ENCODE measurements around the gene ZNF581.

DNA sequence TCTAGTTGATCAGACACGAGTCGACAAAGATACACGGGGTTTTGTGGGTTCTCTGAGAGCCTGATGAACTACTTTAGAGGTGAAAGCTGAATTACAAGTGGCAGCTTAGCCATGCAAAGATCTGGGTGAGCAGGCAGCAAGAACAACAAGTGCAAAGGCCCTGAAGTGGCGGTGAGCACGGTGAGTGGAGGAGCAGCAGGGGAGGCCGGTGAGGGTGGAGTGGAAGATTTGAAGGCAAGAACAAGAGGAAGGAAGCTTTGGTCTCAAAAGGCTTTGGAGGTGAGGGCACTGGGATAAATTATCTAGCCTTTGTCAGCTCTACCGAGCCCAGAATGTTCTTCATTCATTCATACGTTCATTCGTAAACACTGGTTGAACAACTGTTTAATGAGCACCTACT is 36.6 kb upstream of the ZNF581 start:
- TF ChIP-seq ZNF530 (tag by site-specific recombination; IDR thresholded peaks at IDR 0.05; ENCODE audit: low read depth) (no peak), ZNF114 (tag by site-specific recombination; IDR thresholded peaks at IDR 0.05) (no peak), ZNF558 (tag by site-specific recombination; IDR thresholded peaks at IDR 0.05) (no peak), ZSCAN30 (tag by site-specific recombination; IDR thresholded peaks at IDR 0.05) (no peak), ZNF521 (tag by site-specific recombination; IDR thresholded peaks at IDR 0.05) (no peak), HOXC10 (CRISPR knock-in tag; IDR thresholded peaks at IDR 0.05) (no peak)
- TF ChIP-seq, protein P1, sequence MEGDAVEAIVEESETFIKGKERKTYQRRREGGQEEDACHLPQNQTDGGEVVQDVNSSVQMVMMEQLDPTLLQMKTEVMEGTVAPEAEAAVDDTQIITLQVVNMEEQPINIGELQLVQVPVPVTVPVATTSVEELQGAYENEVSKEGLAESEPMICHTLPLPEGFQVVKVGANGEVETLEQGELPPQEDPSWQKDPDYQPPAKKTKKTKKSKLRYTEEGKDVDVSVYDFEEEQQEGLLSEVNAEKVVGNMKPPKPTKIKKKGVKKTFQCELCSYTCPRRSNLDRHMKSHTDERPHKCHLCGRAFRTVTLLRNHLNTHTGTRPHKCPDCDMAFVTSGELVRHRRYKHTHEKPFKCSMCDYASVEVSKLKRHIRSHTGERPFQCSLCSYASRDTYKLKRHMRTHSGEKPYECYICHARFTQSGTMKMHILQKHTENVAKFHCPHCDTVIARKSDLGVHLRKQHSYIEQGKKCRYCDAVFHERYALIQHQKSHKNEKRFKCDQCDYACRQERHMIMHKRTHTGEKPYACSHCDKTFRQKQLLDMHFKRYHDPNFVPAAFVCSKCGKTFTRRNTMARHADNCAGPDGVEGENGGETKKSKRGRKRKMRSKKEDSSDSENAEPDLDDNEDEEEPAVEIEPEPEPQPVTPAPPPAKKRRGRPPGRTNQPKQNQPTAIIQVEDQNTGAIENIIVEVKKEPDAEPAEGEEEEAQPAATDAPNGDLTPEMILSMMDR (tag by site-specific recombination; IDR thresholded peaks at IDR 0.05): no peak
- TF ChIP-seq, protein P2, sequence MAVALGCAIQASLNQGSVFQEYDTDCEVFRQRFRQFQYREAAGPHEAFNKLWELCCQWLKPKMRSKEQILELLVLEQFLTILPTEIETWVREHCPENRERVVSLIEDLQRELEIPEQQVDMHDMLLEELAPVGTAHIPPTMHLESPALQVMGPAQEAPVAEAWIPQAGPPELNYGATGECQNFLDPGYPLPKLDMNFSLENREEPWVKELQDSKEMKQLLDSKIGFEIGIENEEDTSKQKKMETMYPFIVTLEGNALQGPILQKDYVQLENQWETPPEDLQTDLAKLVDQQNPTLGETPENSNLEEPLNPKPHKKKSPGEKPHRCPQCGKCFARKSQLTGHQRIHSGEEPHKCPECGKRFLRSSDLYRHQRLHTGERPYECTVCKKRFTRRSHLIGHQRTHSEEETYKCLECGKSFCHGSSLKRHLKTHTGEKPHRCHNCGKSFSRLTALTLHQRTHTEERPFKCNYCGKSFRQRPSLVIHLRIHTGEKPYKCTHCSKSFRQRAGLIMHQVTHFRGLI (tag by site-specific recombination; IDR thresholded peaks at IDR 0.05): no peak
- TF ChIP-seq, protein P3, sequence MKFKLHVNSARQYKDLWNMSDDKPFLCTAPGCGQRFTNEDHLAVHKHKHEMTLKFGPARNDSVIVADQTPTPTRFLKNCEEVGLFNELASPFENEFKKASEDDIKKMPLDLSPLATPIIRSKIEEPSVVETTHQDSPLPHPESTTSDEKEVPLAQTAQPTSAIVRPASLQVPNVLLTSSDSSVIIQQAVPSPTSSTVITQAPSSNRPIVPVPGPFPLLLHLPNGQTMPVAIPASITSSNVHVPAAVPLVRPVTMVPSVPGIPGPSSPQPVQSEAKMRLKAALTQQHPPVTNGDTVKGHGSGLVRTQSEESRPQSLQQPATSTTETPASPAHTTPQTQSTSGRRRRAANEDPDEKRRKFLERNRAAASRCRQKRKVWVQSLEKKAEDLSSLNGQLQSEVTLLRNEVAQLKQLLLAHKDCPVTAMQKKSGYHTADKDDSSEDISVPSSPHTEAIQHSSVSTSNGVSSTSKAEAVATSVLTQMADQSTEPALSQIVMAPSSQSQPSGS (tag by site-specific recombination; IDR thresholded peaks at IDR 0.05; ENCODE audit: low read depth): no peak
